ENCODE data around the gene PAEP. TPM values are rescaled to one million over a fixed set of nuclear protein-coding genes. Genes with fewer than 3 reads are reported as not detected.

PAEP gene
- total and polyA plus RNA-seq, 4 donors: 0.42 to 0.55 TPM; not detected in 2

DNA sequence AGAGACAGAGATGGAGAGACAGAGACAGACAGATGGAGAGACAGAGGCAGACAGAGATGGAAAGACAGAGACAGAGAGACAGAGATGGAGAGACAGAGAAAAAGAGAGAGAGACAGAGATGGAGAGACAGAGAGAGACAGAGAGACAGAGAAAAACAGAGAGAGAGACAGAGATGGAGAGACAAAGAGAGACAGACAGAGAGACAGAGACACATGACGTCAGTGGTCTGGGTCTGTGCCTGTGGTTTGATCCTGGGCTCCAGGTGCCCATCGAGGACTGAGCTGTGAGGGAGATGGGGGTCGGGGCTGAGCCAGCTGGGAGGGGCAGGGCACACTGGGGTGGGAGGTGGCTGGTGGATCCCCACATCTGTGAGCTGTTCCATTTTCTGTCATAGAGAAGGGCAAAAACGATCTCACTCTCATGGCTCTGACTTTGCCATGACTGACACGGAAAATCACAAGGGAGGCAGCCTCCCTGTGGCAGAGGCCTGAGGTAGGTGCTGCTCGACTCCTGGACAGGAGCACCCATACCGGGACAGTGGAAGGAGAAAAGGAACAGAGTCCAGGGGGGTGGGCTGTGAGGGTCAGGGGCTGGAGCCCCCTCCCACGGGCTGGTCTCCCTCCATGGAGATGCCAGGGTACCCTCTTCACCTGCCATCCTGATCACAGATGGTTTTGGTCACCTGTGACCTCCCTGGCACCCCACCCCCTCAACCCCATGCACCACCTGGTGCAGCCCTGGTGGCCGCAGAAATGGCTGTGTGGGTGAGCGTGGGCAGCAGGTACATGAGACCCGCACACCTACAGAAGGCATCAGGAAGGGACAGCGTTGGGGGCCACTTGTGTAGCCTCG is 49.0 kb downstream of the PAEP start:
- 85% methylated on average over 10 of the region's 13 CpGs for WGBS (ENCODE audit: insufficient coverage)
- Histone ChIP-seq H3K4me3 (ENCODE audit: low read depth, low read length) (no peak overlapping the region), H3K36me3 (ENCODE audit: control insufficient read depth, insufficient read depth, low read length) (no peaks in the 10 kb centered on the region), H3K4me1 (ENCODE audit: control insufficient read depth, insufficient read depth, low read length) (peaks cover under 1% of the 10 kb centered on the region), H3K27me3 (ENCODE audit: control insufficient read depth, insufficient read depth, low read length) (no peaks in the 10 kb centered on the region), H3K27ac (ENCODE audit: low read depth, low read length) (no peak overlapping the region), H3K9me3 (ENCODE audit: control insufficient read depth, insufficient read depth, low read length) (no peaks in the 10 kb centered on the region)
- no peak for DNase-seq (ENCODE audit: low read depth in 4 of 6, low spot score in 6 of 6)

DNA sequence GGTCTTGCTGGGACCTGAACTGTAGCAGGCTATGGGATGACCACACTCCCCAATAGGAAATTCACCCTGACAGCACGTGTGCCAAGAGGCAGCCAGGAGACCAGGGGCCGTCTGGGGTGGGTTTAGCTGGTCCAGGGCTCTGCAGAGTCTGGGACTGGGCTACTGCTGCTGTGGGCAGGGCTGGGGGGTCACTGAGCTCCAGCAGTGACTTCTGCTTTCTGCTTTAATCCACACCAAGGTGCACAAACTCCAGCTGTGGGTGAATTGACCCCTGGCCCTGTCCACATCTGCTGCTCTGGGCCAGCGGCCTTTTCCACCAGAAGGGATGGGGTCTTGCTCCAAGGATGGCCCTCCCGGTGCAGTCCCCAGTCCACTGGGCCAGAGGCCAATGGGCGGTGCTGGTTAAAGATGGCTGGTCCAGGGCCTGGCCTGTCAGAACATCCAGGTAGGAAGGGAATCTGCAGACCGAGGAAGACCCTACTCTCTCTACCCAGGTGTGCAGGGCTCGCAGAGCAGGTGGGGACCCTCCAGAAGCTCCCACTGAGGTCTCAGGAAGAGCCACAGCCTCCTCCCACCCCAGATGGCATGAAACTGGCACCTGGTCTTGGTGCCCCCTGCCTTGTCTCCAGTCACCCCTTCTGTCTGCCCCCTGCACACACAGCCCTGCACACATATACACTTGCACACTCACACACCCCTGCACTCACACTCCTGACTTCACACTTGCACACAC is 49.8 kb downstream of the PAEP start:
- Histone ChIP-seq H3K4me1 (ENCODE audit: control insufficient read depth, insufficient read depth, low read length) (no peaks in the 10 kb centered on the region), H3K9me3 (ENCODE audit: control insufficient read depth, insufficient read depth, low read length) (no peaks in the 10 kb centered on the region), H3K4me3 (ENCODE audit: low read depth, low read length) (no peak overlapping the region), H3K27me3 (ENCODE audit: control insufficient read depth, insufficient read depth, low read length) (no peaks in the 10 kb centered on the region), H3K27ac (ENCODE audit: low read depth, low read length) (no peak overlapping the region), H3K36me3 (ENCODE audit: control insufficient read depth, insufficient read depth, low read length) (no peaks in the 10 kb centered on the region)
- 86% methylated on average over 7 of the region's 7 CpGs for WGBS (ENCODE audit: insufficient coverage)
- DNase-seq (ENCODE audit: low read depth in 4 of 6, low spot score in 6 of 6): no peak

DNA sequence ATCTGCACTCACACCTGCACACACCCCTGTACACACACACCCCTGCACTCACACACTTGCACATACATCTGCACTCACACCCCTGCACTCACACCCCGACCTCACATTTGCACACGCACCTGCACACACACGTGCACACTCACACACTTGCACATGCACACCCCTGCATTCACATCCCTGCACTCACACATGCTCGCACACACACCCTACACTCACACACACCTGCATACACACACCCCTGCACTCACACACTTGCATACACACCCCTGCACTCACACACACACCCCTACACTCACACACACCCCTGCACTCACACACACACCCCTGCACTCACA is 50.3 kb downstream of the PAEP start:
- WGBS (ENCODE audit: insufficient coverage): 27% methylated on average over 4 of the region's 4 CpGs
- H3K36me3 ChIP-seq (ENCODE audit: control insufficient read depth, insufficient read depth, low read length): no peaks in the 10 kb centered on the region

DNA sequence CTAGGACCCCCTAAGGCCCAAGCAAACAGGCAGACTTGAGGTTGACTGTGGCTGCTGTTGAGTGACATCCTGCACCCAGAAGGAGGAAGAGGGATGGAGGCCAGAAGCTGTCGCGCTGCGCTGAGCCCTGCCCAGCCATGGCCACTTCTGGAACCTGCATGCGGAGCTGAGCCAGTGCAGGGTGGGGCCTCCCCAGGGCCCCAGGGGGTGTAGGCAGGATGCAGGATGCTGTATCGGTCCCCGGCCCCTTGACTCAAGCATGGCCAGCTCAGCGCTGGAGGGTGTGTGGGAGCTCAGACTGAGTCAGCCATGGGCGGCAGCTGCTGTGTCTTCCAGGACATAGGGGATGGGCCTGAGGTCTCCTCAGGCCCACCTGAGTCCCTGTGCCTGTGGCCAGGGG is 50.9 kb downstream of the PAEP start:
- Histone ChIP-seq H3K36me3 (ENCODE audit: control insufficient read depth, insufficient read depth, low read length) (no peaks in the 10 kb centered on the region), H3K27me3 (ENCODE audit: control insufficient read depth, insufficient read depth, low read length) (no peaks in the 10 kb centered on the region)
- WGBS (ENCODE audit: insufficient coverage): 93% methylated on average over 8 of the region's 8 CpGs

More for the DNA sequence above, 50.3 kb downstream of the PAEP start:
- no peaks in the 10 kb centered on the region for H3K9me3 ChIP-seq (ENCODE audit: control insufficient read depth, insufficient read depth, low read length)
- no peak overlapping the region for H3K4me3 ChIP-seq (ENCODE audit: low read depth, low read length)
- H3K4me1 ChIP-seq (ENCODE audit: control insufficient read depth, insufficient read depth, low read length): no peaks in the 10 kb centered on the region
- no peaks in the 10 kb centered on the region for H3K27me3 ChIP-seq (ENCODE audit: control insufficient read depth, insufficient read depth, low read length)
- no peak for DNase-seq (ENCODE audit: low read depth in 4 of 6, low spot score in 6 of 6)
- no peak overlapping the region for H3K27ac ChIP-seq (ENCODE audit: low read depth, low read length)

DNA sequence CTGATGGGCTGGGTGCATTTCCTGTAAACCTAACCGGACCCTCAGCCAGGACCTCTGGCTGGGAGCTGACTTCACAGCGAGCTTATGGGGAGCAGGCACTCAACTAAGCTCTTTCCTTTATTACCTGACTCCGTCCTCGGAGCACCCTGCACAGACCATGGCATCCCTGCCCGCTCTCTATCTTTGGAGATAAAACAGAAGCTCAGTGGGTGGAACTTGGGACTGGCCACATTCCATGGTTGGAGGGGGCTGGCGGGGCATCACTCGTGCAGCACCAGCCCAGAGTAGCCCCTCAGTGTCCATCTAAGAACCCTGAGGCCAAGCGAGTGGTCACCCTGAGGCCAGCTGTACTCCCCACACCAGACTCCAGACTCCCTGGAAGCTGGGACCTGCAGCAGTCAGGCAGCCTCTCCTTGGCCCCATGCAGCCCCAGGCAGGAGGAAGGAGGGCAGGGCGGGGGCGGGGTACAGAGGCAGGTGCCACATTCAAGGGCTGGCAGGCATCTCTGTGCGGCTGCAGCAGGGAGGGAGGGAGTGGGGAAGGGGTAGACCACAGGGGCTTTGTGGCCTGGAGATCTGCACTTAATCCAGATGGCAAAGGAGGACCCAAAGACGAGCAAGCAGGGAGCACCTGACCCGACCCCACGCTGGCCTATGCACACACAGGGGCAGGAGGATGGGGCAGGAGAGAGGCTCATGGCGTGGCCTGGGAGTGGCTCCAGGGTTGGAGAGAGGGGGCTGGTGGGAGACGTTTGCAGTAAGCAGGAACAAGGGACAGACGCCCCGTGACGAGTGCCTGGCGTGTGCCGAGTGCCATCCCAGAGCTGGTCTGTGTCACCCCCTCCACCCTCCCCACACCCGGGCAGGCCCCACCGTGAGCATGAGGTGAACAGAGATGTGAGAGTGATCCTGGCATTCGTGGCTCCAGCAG is 51.7 kb downstream of the PAEP start:
- H3K4me1 ChIP-seq (ENCODE audit: control insufficient read depth, insufficient read depth, low read length): no peaks in the 10 kb centered on the region
- no peak overlapping the region for H3K27ac ChIP-seq (ENCODE audit: low read depth, low read length)
- H3K4me3 ChIP-seq (ENCODE audit: low read depth, low read length): no peak overlapping the region
- no peak for DNase-seq (ENCODE audit: low read depth in 4 of 6, low spot score in 6 of 6)
- H3K9me3 ChIP-seq (ENCODE audit: control insufficient read depth, insufficient read depth, low read length): no peaks in the 10 kb centered on the region
- H3K27me3 ChIP-seq (ENCODE audit: control insufficient read depth, insufficient read depth, low read length): no peaks in the 10 kb centered on the region
- WGBS (ENCODE audit: insufficient coverage): 63% methylated on average over 13 of the region's 24 CpGs
- H3K36me3 ChIP-seq (ENCODE audit: control insufficient read depth, insufficient read depth, low read length): no peaks in the 10 kb centered on the region

More for the DNA sequence above, 50.9 kb downstream of the PAEP start:
- H3K4me3 ChIP-seq (ENCODE audit: low read depth, low read length): no peak overlapping the region
- DNase-seq (ENCODE audit: low read depth in 4 of 6, low spot score in 6 of 6): no peak
- no peak overlapping the region for H3K27ac ChIP-seq (ENCODE audit: low read depth, low read length)
- no peaks in the 10 kb centered on the region for H3K4me1 ChIP-seq (ENCODE audit: control insufficient read depth, insufficient read depth, low read length)
- H3K9me3 ChIP-seq (ENCODE audit: control insufficient read depth, insufficient read depth, low read length): no peaks in the 10 kb centered on the region

DNA sequence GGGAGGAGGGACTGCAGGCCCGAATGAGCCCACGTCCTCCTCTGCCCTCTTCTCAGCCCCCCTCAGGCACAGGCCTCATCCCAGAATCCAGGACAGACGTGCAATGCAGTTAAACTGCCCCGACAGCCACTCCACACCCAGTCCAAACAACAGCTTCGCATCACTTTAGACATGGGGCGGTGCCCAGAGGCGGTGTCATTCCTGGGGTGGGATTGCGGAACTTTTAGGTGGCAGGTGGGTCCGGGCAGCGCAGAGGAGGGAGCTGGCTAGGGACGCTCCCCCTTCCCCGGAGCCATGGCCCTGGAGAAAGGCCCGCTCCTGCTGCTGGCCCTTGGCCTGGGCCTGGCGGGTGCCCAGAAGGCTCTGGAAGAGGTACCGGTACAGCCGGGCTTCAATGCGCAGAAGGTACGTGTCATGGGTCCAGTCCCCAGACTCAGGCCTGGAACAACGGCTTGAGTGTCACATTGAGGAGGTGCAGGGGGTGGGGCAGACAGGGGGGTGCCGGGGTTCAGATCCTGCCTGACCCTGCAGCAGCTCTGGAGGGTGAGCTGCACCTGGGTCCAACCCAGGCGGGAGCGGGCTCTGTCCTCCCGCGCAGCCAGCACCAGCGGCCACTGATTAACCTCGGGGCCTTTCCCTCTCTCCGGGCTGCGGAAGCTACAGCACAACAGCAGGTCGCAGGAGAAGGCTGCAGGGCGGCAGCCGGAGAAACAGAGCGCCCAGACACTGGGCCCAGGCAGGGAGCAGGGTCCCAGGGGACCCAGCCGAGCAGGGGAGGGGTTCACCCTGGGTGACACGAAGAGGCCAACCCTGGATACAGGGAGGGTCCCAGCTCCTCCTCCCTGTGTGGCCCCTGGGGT is 52.6 kb downstream of the PAEP start:
- Histone ChIP-seq H3K27me3 (ENCODE audit: control insufficient read depth, insufficient read depth, low read length) (no peaks in the 10 kb centered on the region), H3K9me3 (ENCODE audit: control insufficient read depth, insufficient read depth, low read length) (no peaks in the 10 kb centered on the region), H3K4me1 (ENCODE audit: control insufficient read depth, insufficient read depth, low read length) (no peaks in the 10 kb centered on the region), H3K4me3 (ENCODE audit: low read depth, low read length) (no peak overlapping the region), H3K27ac (ENCODE audit: low read depth, low read length) (no peak overlapping the region), H3K36me3 (ENCODE audit: control insufficient read depth, insufficient read depth, low read length) (no peaks in the 10 kb centered on the region)
- DNase-seq (ENCODE audit: low read depth in 4 of 6, low spot score in 6 of 6): no peak
- 78% methylated on average over 33 of the region's 34 CpGs for WGBS (ENCODE audit: insufficient coverage)

DNA sequence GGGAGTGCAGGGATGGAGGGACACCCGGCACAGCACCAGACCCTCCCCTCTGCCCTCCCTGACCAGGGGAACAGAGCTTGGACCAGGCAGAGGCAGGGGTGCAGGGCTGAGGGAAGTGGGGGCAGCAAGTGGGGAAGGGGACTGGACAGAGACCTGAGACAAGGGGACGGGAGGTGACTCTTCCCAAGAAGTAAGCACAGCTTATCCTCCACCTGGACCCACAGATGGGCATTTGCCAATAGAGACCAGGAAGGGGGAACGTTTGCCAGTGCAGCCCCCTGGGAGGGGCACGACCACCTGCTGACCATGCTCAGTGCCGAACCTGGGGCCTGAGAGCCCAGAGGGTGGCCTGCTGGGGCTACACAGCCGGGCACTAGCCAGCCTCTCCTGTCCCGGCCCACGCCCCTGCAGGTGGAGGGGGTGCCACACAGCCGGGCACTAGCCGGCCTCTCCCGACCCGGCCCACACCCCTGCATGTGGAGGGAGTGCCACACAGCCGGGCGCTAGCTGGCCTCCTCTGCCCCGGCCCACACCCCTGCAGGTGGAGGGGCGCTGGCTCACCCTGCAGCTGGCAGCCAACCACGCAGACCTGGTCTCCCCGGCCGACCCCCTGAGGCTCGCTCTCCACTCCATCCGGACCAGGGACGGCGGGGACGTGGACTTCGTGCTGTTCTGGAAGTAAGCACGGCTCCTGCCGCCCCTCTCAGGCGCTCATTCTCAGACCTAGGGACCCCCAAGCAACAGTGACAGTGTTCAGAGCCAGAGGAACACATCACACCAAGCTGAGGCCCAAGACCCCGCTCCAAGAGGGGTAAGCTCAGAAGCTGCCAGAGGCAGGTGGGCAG is 53.5 kb downstream of the PAEP start:
- Histone ChIP-seq H3K4me1 (ENCODE audit: control insufficient read depth, insufficient read depth, low read length) (no peaks in the 10 kb centered on the region), H3K27ac (ENCODE audit: low read depth, low read length) (no peak overlapping the region), H3K9me3 (ENCODE audit: control insufficient read depth, insufficient read depth, low read length) (no peaks in the 10 kb centered on the region), H3K27me3 (ENCODE audit: control insufficient read depth, insufficient read depth, low read length) (peaks cover 2% of the 10 kb centered on the region), H3K36me3 (ENCODE audit: control insufficient read depth, insufficient read depth, low read length) (no peaks in the 10 kb centered on the region), H3K4me3 (ENCODE audit: low read depth, low read length) (no peak overlapping the region)
- 83% methylated on average over 27 of the region's 29 CpGs for WGBS (ENCODE audit: insufficient coverage)
- no peak for DNase-seq (ENCODE audit: low read depth in 4 of 6, low spot score in 6 of 6)

DNA sequence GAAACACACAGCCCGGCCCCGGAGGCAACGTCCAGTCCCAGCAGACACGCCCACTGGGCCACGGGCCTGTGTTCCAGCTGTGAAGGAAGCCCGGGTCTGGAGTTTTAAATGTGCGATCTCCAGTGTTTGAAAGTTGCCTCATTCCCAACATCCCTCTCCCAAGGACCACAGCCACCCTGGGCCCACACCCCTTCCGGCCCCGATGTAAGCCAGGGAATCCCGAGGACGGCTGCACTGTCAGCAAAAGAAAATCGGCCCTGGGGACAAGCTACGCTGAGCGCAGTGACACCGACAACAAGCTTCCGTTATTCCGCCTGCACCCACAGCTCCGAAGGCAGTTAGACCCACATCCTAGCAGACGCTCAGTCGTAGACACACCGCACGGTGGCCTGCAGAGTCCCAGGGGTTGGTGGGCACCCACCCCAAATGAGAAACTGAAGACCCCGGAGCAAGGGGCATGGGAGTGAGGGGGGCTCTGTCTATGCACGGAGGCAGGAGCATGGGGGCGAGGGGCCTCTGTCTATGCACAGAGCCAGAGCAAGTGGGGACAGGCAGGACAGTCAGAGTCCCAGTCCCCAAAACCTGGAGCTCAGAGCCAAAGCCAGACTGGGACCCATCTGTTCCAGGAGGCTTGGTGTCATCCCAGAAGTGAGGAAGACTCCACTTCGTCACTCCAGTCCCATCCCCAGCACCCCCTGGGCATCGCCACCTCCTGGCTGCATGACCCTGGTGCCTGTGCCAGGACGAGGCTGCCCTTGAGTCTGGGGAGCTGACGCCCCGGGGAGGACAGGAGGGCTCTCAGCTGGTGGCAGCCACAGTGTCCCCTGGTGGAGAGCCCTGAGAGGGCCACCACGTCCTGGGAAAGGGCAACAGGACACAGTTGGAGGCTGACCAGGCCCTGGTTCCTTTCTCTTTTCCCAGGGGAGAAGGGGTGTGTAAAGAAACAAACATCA is 54.4 kb downstream of the PAEP start:
- H3K9me3 ChIP-seq (ENCODE audit: control insufficient read depth, insufficient read depth, low read length): no peaks in the 10 kb centered on the region
- WGBS (ENCODE audit: insufficient coverage): 73% methylated on average over 28 of the region's 31 CpGs
- no peaks in the 10 kb centered on the region for H3K4me1 ChIP-seq (ENCODE audit: control insufficient read depth, insufficient read depth, low read length)
- H3K27me3 ChIP-seq (ENCODE audit: control insufficient read depth, insufficient read depth, low read length): peaks cover 2% of the 10 kb centered on the region
- H3K4me3 ChIP-seq (ENCODE audit: low read depth, low read length): no peak overlapping the region
- DNase-seq (ENCODE audit: low read depth in 4 of 6, low spot score in 6 of 6): no peak
- no peak overlapping the region for H3K27ac ChIP-seq (ENCODE audit: low read depth, low read length)
- no peaks in the 10 kb centered on the region for H3K36me3 ChIP-seq (ENCODE audit: control insufficient read depth, insufficient read depth, low read length)
